GM18858 (cell line): ENCODE results near the gene SMURF1.

Experiments
- ATAC-seq: cut with Tn5 transposase; IDR thresholded peaks from one replicate; pipeline ENCODE4 v1.9.1; 2021; ENCODE audit not compliant: unreplicated experiment

Gene SMURF1

GRCh38 chr7:99141841-99142726 is 1.8 kb downstream of the SMURF1 start:
- no peak for ATAC-seq

DNA sequence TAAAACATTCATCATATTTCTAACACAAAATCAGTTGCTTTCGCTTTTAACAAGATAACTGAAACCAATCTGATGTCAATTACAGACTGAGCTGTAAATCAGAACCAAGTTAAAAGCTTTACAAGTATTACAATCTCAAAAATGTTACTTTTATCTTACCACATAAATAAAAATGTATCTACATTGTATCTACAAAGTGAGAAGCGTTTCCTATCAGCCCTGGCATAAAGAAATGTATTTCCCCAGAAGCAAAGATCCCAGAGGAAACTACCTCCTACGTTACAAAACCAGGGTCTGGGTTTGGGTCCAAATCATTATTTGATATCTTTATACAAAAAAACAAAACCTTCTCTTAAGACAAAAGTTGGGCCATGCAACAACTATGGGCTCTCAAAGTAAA is 2.6 kb downstream of the SMURF1 start:
- no peak for ATAC-seq

DNA sequence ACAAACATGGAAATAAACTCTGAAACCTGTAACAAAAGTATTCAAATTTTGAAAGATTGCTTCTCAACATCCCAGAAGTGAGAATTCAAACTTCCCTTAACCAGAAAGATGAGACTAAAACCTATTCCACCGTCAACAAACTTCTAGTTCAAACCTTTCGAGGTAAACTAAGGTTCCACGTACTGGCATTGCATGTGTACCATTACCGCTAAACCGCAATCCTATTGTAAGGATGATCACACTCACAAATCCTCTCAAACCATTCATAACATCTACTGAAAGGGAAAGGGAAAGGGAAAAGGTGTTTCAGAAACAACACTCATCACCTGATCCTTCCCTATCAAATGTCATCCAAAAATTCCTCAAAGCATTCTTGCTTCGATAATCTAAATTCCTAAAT is 3.1 kb downstream of the SMURF1 start:
- no peak for ATAC-seq

DNA sequence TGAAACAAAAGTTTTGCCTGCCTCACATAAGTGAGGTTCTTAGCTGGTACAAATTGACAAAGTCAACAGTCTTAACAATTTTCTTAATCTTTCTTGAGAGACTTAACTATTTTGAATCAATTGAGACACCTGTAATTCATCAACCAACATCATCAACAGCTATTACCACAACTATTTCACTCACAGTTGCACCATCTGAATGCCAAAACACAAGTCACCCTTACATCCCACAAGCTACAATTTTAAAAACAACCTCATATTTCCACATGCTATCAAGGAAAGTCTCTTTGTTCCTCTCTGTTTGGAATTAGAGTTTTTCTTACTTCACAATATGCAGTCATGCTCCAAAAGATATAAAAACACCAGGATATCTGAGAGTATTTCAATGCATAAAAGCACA is 4.9 kb downstream of the SMURF1 start:
- no peak for ATAC-seq

DNA sequence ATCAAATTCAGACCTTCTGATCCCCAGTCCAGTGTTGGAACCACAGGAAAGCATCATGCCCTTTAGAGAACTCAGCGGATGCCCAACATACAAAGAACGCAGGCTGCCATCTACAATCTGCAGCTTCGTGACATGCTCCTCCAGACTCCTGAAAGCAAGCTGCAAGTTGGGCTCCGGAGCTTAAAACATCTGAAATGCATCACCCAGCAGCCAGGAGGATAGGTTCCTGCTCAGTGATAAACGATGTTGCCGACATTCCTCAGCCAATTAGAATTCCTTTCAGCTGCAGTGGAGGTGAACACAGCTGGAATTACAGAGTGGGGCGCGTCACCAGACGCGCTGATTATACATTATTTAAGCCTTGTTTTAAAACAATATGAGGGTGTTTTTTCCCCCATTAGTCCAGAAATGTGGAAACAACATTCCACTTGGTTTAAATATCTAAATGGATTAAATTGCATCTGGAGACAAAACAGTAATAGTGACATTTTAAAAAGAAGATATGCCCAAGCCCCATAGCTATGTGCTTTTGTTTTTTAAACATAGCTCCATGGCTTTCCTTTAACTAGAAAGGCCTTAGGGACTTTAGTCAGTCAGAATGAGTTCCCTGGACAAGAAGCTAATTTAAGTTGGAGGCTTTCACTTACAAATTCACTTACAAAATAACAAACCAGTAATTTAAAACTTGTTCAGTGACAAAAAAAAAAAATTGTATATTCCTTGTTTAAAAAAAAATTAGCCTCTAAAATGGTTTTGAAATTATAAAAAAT is 6.3 kb downstream of the SMURF1 start:
- ATAC-seq, result no peak

DNA sequence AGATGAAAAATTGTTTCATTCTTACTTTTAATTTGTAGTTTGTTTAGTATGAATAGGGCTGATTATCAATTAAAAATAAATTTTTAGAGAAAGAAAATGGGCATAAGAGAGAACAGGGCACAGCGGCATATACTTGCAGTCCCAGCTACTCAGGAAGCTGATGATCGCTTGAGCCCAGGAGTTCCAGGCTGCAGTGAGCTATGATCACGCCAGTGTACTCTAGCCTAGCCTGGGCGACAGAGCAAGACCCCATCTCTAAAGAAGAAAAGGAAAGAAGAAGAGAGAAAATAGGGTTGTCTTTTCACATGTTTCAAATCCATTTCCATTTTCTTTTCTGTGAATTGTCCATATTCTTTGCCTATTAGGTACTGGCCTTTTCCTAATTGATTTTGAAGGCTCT is 8.0 kb downstream of the SMURF1 start:
- ATAC-seq, result no peak

DNA sequence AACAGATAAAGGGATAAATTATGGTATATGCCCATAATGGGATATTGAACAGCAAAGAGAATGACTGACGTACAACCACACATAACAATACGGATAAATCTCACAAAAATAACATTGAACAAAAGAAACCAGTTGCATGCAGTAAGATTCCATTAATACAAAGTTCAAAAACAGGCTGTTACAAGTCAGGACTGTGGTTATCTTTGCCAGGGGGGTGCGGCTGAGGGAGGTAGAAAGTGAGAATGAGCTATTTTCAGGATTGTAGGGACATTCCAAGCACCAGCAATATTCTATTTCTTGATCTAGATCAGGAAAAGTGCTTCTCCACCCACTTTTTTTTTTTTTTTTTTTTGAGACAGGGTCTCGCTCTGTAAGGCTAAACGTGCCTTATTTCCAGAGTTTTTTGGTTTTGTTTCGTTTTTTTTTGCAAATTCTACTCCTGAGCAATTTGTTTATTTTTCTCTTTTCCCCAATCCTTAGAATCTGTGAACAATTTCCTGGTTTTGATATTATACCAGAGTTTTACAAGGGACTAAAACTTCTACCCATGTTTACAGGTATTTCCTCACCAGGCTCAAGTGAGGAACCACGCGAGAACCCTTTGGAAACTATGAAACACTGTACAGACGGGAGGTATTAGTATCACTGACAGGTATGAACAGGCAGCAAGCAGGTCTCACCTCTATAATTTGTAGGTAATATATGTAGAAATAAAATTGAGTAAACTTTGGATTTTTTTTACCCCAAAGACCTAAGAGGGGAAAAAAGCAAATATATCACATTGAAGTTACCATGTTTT is 9.9 kb downstream of the SMURF1 start:
- ATAC-seq, result no peak

- ATAC-seq, result no peak
These were observed 11.2 kb downstream of the SMURF1 start for GRCh38 chr7:99132595-99133321.

DNA sequence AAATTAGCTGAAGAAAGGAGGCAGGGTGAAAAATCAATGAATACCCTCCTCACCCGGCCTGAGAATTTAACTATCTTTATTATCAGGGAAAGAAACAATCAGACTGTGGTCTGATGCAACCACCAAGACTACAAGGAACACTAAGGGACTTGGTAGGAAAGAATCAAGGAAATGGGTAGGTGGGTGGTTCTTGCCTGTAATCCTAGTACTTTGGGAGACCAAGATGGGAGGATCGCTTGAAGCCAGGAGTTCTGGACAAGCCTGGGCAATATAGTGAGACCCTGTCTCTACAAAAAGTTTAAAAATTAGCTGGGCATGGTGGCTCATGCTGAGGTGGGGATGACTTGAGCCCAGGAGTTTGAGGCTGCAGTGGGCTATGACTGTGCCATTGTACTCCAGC is 12.6 kb downstream of the SMURF1 start:
- ATAC-seq, result no peak

GRCh38 chr7:99129536-99129935 is 14.4 kb downstream of the SMURF1 start:
- no peak for ATAC-seq

DNA sequence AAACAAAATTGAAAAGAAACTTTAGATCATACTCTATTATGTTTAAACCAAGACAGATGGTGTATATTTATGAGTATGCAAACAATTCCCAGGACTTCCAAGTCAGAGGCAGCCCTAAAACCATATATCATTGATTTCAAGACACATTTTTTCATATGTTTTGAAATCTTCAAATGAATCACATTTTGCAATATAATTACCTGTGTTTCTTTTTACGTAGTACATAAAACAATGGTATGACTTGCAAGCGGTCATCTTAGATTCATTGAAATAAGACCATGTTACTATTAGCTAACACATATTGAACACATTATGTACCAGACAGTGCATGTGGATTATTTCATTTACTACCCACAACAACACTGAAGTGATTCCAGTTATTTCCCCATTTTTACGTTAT is 14.9 kb downstream of the SMURF1 start:
- no peak for ATAC-seq

DNA sequence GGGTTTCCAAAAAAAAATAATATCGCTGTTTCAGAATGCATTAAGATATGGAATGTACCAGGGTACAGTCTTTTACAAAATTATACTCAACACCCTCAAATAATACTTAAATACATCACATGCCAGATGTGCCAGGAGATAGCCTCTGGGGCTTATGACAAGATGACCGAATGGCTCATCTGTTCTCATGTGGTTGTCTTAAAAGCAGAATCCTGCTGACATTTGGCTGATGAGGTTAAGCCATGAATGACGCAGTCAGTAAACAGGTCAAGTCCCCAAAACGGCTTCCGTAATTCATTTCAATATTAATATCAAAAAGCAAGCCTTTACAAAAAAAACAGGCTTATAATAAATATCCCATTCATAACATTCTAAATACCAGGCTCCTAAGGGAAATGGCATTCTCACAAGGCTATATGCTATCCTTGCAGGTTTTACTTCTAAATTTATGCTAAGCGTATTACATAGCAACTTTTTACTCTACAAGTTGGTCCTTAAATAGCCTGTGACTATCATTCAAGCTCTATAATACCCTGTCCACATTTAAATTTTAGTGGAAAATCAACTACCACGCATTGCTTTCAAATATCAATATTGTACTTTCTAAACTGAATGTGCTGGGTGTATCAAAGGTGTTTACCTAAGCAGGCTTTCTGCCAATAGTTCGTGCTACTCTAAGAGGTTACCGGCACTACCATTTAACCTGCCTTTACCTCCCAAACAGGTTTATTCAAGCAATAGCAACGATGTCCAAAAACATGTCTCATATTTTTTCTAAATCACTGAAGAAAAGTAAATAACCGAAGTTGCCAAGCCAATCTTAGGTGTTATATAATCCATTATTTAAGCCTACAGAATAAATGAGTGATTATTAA is 15.6 kb downstream of the SMURF1 start:
- no peak for ATAC-seq

GRCh38 chr7:99127636-99128035 is 16.3 kb downstream of the SMURF1 start:
- ATAC-seq, result no peak

GRCh38 chr7:99126921-99127553 is 16.9 kb downstream of the SMURF1 start:
- no peak for ATAC-seq

GRCh38 chr7:99125505-99125865 is 18.4 kb downstream of the SMURF1 start:
- no peak for ATAC-seq

DNA sequence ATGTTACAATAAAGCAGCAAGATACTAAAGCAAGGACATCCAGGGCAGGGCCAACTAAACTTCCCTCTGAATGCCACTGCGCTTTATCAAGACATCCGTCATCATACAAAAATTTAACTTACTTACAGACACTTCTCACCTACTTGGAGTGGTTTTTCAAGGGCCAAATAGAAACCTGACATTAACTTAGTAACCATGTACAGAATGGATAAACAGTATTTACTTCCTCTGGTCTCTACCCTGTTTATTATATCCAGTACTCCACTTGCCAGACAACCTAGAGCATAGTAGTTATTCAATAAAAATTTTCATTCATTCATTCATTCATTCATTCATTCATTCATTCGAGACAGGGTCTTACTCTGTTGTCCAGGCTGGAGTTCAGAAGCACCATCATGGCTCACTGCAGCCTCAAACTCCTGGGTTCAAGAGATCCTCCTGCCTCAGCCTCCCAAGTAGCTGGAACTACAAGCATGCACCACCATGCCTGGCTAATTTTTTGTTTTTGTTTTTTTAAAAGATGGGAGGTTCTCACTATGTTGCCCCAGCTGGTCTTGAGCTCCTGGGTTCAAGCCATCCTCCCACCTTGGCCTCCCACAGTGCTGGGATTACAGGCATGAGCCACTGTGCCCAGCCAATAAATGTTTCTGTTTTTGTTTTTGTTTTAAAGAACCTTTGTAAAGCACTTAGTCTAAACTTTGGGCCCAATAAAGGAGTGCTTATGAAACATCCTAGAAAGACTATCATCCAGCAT is 19.0 kb downstream of the SMURF1 start:
- ATAC-seq, result no peak

DNA sequence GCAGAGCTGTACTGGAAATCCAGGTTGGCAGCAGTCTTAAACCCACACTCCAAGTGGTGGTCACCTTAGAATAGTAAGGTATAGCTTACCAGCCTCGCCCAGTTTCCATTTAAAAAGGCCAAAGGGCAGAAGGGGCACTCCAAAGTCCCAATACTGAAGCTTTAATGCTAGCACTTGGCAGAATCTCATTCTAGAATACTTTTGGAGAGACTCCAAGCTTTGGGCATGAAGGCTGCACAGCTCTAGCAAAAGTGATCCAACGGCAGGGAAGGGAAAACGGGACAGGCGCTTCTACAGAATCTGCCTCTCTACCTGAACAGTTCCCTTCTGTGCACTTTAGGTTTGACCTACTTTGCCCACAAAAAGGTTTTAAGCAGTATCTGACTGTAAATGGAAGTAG is 19.7 kb downstream of the SMURF1 start:
- no peak for ATAC-seq

DNA sequence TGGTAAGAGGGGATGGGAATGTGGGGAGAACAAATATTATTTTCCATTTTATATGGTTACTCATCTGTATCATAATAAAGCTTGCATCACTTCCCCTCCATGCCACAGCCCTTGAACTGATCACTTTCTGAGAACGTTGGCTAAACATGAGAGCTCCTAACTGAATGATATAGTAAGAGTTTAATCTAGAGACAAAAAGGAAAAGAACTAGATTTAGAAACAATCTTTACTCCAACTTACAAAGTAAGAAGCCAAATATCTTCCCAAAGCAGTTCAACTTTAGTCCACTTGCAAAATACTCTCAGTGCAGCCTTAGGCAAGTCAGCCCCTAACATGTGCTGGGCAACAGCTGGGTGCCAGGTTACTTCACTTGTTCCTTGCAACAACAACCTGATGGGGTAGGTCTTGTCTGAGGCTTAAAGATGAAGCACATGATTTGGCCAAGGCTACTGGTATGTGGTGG is 20.3 kb downstream of the SMURF1 start:
- no peak for ATAC-seq

DNA sequence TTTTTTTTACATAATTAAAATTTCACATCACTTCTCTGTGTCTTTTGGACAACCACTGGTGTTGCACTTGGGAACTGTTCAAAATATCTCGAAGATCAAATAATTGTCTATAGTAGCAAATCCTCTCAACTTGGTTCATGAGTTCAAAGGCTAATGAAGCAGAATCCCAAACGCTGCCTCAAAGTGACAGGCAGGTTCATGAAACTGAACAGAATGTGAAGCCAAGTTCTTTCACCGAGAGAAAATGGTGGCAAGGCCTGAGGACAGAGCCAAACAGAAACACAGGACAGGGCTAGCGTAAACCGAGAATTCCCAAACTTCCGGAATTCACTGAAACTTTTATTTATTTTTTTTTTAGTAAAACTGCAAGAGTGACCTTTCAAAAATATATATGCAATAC is 21.1 kb downstream of the SMURF1 start:
- no peak for ATAC-seq
